ENCODE results near the gene FOLR3. TPM values are rescaled to one million over a fixed set of nuclear protein-coding genes. Genes with fewer than 3 reads are reported as not detected.
"Not testable (repeated sequence)": the region's sequence is repeated elsewhere in the genome, so short reads cannot be mapped to it uniquely, and the experiment has no call there.

The FOLR3 gene
- under 1 TPM; 0.11 to 0.41 TPM for polyA plus RNA-seq

DNA sequence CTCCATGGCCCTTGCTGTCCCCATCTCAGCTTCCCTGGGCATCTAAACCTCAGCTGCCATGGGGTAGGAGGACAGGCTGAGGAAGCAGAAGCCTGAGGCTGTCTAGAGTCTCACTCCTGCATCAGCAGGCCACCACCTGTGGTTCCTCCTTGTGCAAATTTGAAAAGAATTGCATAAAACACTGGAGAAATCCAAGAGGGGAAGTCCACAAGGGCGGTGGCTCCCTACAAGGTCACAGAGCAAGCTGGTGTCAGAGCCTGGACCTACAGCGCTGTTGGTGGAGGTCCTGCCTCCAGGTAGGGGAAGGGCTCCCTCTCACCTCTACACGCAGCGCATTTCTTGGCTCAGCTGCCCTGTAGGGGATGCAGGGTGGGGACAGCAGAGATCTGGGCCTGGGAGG, at the start of gene FOLR3:
TSS of gene FOLR3 (plus strand) at position 253 of the 400 bp plus-strand sequence. CDS start 228 bp downstream, outside the sequence.
- not testable (repeated sequence) for H3K4me3 ChIP-seq (ENCODE audit: low read depth in 1 of 2, low read length in 2 of 2); H3K27me3 ChIP-seq (ENCODE audit: control insufficient read depth in 1 of 2, insufficient read depth in 2 of 2, low read length in 2 of 2); H3K4me1 ChIP-seq (ENCODE audit: control insufficient read depth in 2 of 2, insufficient read depth in 2 of 2, low read length in 1 of 2); H3K36me3 ChIP-seq (ENCODE audit: control insufficient read depth in 2 of 2, insufficient read depth in 2 of 2, low read length in 1 of 2); H3K9me3 ChIP-seq (ENCODE audit: control insufficient read depth in 2 of 2, insufficient read depth in 1 of 2, low read depth in 1 of 2, low read length in 1 of 2)
- 78 to 89% methylated on average over 4 of the region's 4 CpGs for WGBS, 2 donors
- H3K27ac ChIP-seq (ENCODE audit: low read depth in 2 of 2, low read length in 1 of 2) = peak within 1 kb of the TSS; percentile 65 to 90

DNA sequence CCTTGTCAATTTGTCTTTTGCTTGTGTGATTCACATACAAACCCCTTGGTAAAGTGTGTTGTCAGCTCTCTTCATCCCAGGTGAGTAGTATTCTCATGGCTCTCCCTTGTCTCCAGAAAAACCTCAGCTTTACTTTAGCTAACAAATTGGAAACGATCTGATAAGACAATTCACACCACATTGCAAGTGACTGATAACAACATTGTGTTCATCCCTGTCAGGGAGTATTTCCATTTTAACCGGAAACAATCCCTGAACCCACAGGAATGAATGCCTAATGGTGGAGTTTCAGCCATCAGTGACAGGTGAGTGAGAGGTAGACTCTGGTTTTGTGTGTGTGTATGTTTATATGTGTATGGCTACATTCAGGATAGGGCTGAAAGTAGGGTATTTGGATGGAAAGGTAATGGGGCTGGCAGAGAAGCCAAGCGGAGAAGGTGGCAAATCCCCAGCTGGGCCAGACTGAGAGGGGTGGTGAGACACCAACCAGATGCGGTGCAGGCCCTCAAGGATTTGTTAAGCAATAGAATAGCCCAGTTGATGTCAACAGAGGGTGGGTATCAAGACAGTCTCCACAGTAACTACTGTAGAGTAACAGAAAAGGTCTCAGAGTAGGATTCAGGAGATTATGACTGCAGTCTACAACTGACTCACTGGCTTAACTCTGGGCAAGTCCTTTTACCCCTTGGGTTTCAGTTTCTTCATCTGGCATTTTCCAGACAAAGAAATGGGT, 47.3 kb upstream of the FOLR3 start:
- no peaks in the 10 kb centered on the region for H3K27me3 ChIP-seq (ENCODE audit: control insufficient read depth in 1 of 2, insufficient read depth in 2 of 2, low read length in 2 of 2)
- no peaks in the 10 kb centered on the region for H3K9me3 ChIP-seq (ENCODE audit: control insufficient read depth in 2 of 2, insufficient read depth in 1 of 2, low read depth in 1 of 2, low read length in 1 of 2)
- 73 to 74% methylated on average over 4 of the region's 4 CpGs for WGBS, 2 donors
- H3K36me3 ChIP-seq (ENCODE audit: control insufficient read depth in 2 of 2, insufficient read depth in 2 of 2, low read length in 1 of 2) = peaks cover 1 to 6% of the 10 kb centered on the region in 2 donors
- peaks cover 0 to 3% of the 10 kb centered on the region in 2 donors for H3K4me1 ChIP-seq (ENCODE audit: control insufficient read depth in 2 of 2, insufficient read depth in 2 of 2, low read length in 1 of 2)
- H3K4me3 ChIP-seq (ENCODE audit: low read depth in 1 of 2, low read length in 2 of 2) = no peak overlapping the region
- H3K27ac ChIP-seq (ENCODE audit: low read depth in 2 of 2, low read length in 1 of 2) = peak overlapping the region in 1 of 2 donors; percentile 47

- H3K36me3 ChIP-seq (ENCODE audit: control insufficient read depth in 2 of 2, insufficient read depth in 2 of 2, low read length in 1 of 2) = peaks cover 7 to 10% of the 10 kb centered on the region in 2 donors
- H3K4me1 ChIP-seq (ENCODE audit: control insufficient read depth in 2 of 2, insufficient read depth in 2 of 2, low read length in 1 of 2) = no peaks in the 10 kb centered on the region
- WGBS, 2 donors = 37 to 47% methylated on average over 4 of the region's 4 CpGs
- H3K27ac ChIP-seq (ENCODE audit: low read depth in 2 of 2, low read length in 1 of 2) = peak overlapping the region; percentile 2 to 22
- H3K9me3 ChIP-seq (ENCODE audit: control insufficient read depth in 2 of 2, insufficient read depth in 1 of 2, low read depth in 1 of 2, low read length in 1 of 2) = no peaks in the 10 kb centered on the region
- H3K27me3 ChIP-seq (ENCODE audit: control insufficient read depth in 1 of 2, insufficient read depth in 2 of 2, low read length in 2 of 2) = no peaks in the 10 kb centered on the region
- H3K4me3 ChIP-seq (ENCODE audit: low read depth in 1 of 2, low read length in 2 of 2) = no peak overlapping the region
Measured at GRCh38 chr11:72091292-72091691, 44.2 kb upstream of the FOLR3 start.

- Histone ChIP-seq H3K36me3 (ENCODE audit: control insufficient read depth in 2 of 2, insufficient read depth in 2 of 2, low read length in 1 of 2) (peaks cover 18 to 25% of the 10 kb centered on the region in 2 donors), H3K27me3 (ENCODE audit: control insufficient read depth in 1 of 2, insufficient read depth in 2 of 2, low read length in 2 of 2) (no peaks in the 10 kb centered on the region)
Measured at GRCh38 chr11:72098741-72099140, 36.8 kb upstream of the FOLR3 start.

DNA sequence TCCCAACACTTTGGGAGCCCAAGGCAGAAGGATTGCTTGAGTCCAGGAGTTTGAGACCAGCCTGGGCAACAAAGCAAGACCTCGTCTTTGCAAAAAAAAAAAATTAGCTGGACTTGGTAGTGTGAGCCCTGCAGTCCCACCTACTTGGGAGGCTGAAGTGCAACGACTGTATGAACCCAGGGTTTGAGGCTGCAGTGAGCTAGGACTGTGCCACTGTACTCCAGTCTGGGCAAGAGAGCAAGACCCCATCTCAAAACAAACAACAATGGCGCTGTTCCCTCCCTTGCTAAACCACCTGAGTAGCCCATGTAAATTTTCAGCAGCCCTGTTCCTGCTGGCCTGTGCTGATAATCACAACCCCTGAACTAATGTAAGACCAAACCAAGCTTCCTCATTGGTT, 35.5 kb upstream of the FOLR3 start:
- Histone ChIP-seq H3K9me3 (ENCODE audit: control insufficient read depth in 2 of 2, insufficient read depth in 1 of 2, low read depth in 1 of 2, low read length in 1 of 2) (no peaks in the 10 kb centered on the region), H3K27me3 (ENCODE audit: control insufficient read depth in 1 of 2, insufficient read depth in 2 of 2, low read length in 2 of 2) (no peaks in the 10 kb centered on the region), H3K36me3 (ENCODE audit: control insufficient read depth in 2 of 2, insufficient read depth in 2 of 2, low read length in 1 of 2) (peaks cover 18 to 19% of the 10 kb centered on the region in 2 donors), H3K4me1 (ENCODE audit: control insufficient read depth in 2 of 2, insufficient read depth in 2 of 2, low read length in 1 of 2) (peaks cover 6 to 17% of the 10 kb centered on the region in 2 donors), H3K4me3 (ENCODE audit: low read depth in 1 of 2, low read length in 2 of 2) (no peak overlapping the region), H3K27ac (ENCODE audit: low read depth in 2 of 2, low read length in 1 of 2) (no peak overlapping the region)
- WGBS, 2 donors = 80 to 85% methylated on average over 3 of the region's 3 CpGs

More at GRCh38 chr11:72098741-72099140, 36.8 kb upstream of the FOLR3 start:
- Histone ChIP-seq H3K4me3 (ENCODE audit: low read depth in 1 of 2, low read length in 2 of 2) (no peak overlapping the region), H3K27ac (ENCODE audit: low read depth in 2 of 2, low read length in 1 of 2) (no peak overlapping the region), H3K4me1 (ENCODE audit: control insufficient read depth in 2 of 2, insufficient read depth in 2 of 2, low read length in 1 of 2) (peaks cover 6 to 17% of the 10 kb centered on the region in 2 donors), H3K9me3 (ENCODE audit: control insufficient read depth in 2 of 2, insufficient read depth in 1 of 2, low read depth in 1 of 2, low read length in 1 of 2) (no peaks in the 10 kb centered on the region)
- WGBS, 2 donors = 96 to 100% methylated on average over 3 of the region's 3 CpGs

DNA sequence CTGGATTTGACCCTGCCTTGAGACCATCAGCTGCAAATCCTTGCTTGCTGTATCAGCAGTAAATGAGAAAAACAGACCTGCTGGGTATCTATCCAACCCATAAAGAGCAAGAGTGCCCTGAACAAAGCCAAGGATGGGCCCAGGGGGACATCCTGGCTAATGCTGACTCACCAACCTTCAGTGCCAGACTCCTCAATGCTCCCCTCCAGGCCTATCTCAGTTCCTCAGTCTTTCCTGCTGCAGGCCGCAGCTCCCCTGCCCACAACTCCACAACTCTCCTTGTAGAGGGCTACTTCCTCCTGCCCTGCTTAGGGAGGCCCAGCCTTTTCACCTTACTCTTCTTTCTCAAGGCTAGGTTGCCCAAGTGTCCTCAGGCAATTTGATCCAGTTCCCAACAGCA, 35.1 kb upstream of the FOLR3 start:
- H3K4me3 ChIP-seq (ENCODE audit: low read depth in 1 of 2, low read length in 2 of 2) = no peak overlapping the region
- no peaks in the 10 kb centered on the region for H3K9me3 ChIP-seq (ENCODE audit: control insufficient read depth in 2 of 2, insufficient read depth in 1 of 2, low read depth in 1 of 2, low read length in 1 of 2)
- H3K36me3 ChIP-seq (ENCODE audit: control insufficient read depth in 2 of 2, insufficient read depth in 2 of 2, low read length in 1 of 2) = peaks cover 18 to 19% of the 10 kb centered on the region in 2 donors
- H3K27me3 ChIP-seq (ENCODE audit: control insufficient read depth in 1 of 2, insufficient read depth in 2 of 2, low read length in 2 of 2) = no peaks in the 10 kb centered on the region
- peaks cover 6 to 17% of the 10 kb centered on the region in 2 donors for H3K4me1 ChIP-seq (ENCODE audit: control insufficient read depth in 2 of 2, insufficient read depth in 2 of 2, low read length in 1 of 2)
- no peak overlapping the region for H3K27ac ChIP-seq (ENCODE audit: low read depth in 2 of 2, low read length in 1 of 2)
- 80 to 83% methylated on average over 1 of the region's 1 CpG for WGBS, 2 donors

GRCh38 chr11:72102162-72102561, 33.4 kb upstream of the FOLR3 start:
- Histone ChIP-seq H3K27ac (ENCODE audit: low read depth in 2 of 2, low read length in 1 of 2) (peak overlapping the region; percentile 93 to 97), H3K36me3 (ENCODE audit: control insufficient read depth in 2 of 2, insufficient read depth in 2 of 2, low read length in 1 of 2) (peaks cover 18 to 19% of the 10 kb centered on the region in 2 donors), H3K27me3 (ENCODE audit: control insufficient read depth in 1 of 2, insufficient read depth in 2 of 2, low read length in 2 of 2) (no peaks in the 10 kb centered on the region), H3K4me1 (ENCODE audit: control insufficient read depth in 2 of 2, insufficient read depth in 2 of 2, low read length in 1 of 2) (peaks cover 6 to 17% of the 10 kb centered on the region in 2 donors), H3K9me3 (ENCODE audit: control insufficient read depth in 2 of 2, insufficient read depth in 1 of 2, low read depth in 1 of 2, low read length in 1 of 2) (no peaks in the 10 kb centered on the region), H3K4me3 (ENCODE audit: low read depth in 1 of 2, low read length in 2 of 2) (peak overlapping the region; percentile 75 to 85)
- 23 to 33% methylated on average over 4 of the region's 4 CpGs for WGBS, 2 donors

DNA sequence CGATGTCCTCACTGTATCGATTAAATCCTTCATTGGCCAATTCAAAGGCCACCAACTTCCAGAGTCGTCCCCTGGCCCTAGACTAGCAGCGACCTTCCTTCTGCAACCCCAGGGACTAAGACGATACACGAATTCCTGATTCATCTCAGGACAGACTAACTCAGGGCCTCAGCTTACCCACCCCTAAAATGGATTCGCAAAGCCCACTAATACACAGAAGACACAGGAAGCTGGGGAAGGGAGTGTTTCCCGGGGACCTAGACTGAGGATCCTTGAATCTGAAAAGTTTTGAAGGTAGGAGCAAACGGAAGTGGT, 32.9 kb upstream of the FOLR3 start:
- Histone ChIP-seq H3K27me3 (ENCODE audit: control insufficient read depth in 1 of 2, insufficient read depth in 2 of 2, low read length in 2 of 2) (no peaks in the 10 kb centered on the region), H3K4me1 (ENCODE audit: control insufficient read depth in 2 of 2, insufficient read depth in 2 of 2, low read length in 1 of 2) (peaks cover 6 to 17% of the 10 kb centered on the region in 2 donors), H3K9me3 (ENCODE audit: control insufficient read depth in 2 of 2, insufficient read depth in 1 of 2, low read depth in 1 of 2, low read length in 1 of 2) (no peaks in the 10 kb centered on the region), H3K27ac (ENCODE audit: low read depth in 2 of 2, low read length in 1 of 2) (peak overlapping the region; percentile 93 to 97), H3K36me3 (ENCODE audit: control insufficient read depth in 2 of 2, insufficient read depth in 2 of 2, low read length in 1 of 2) (peaks cover 15% of the 10 kb centered on the region in 2 donors), H3K4me3 (ENCODE audit: low read depth in 1 of 2, low read length in 2 of 2) (peak overlapping the region; percentile 75 to 85)
- 1 to 2% methylated on average over 9 of the region's 9 CpGs for WGBS, 2 donors

GRCh38 chr11:72102946-72103753, 32.4 kb upstream of the FOLR3 start, which contains the start of gene LAMTOR1:
TSS of gene LAMTOR1 (minus strand) at chr11:72103297. CDS start at chr11:72103224, 73 bp downstream.
- peaks cover 6 to 17% of the 10 kb centered on the region in 2 donors for H3K4me1 ChIP-seq (ENCODE audit: control insufficient read depth in 2 of 2, insufficient read depth in 2 of 2, low read length in 1 of 2)
- 2 to 3% methylated on average over 58 to 64 of the region's 64 CpGs for WGBS, 2 donors
- H3K4me3 ChIP-seq (ENCODE audit: low read depth in 1 of 2, low read length in 2 of 2) = peak within 1 kb of the TSS; percentile 75 to 85
- H3K36me3 ChIP-seq (ENCODE audit: control insufficient read depth in 2 of 2, insufficient read depth in 2 of 2, low read length in 1 of 2) = peaks cover 9 to 10% of the 10 kb centered on the region in 2 donors
- H3K27ac ChIP-seq (ENCODE audit: low read depth in 2 of 2, low read length in 1 of 2) = peak within 1 kb of the TSS; percentile 93 to 97
- H3K9me3 ChIP-seq (ENCODE audit: control insufficient read depth in 2 of 2, insufficient read depth in 1 of 2, low read depth in 1 of 2, low read length in 1 of 2) = no peaks in the 10 kb centered on the region
- no peaks in the 10 kb centered on the region for H3K27me3 ChIP-seq (ENCODE audit: control insufficient read depth in 1 of 2, insufficient read depth in 2 of 2, low read length in 2 of 2)

Measured in esophagus (tissue), 2 donors.